HL-60/S4 (cell line): ENCODE results near the gene ERCC5.

Experiments
- in situ Hi-C: fragments of 300-500 bp; cut with MboI; formaldehyde crosslinking; loops from 2 replicates; pipeline ENCODE4 v1.14.3; 2022; ENCODE audit warnings: low sequenced_read_pairs

ERCC5 gene

DNA sequence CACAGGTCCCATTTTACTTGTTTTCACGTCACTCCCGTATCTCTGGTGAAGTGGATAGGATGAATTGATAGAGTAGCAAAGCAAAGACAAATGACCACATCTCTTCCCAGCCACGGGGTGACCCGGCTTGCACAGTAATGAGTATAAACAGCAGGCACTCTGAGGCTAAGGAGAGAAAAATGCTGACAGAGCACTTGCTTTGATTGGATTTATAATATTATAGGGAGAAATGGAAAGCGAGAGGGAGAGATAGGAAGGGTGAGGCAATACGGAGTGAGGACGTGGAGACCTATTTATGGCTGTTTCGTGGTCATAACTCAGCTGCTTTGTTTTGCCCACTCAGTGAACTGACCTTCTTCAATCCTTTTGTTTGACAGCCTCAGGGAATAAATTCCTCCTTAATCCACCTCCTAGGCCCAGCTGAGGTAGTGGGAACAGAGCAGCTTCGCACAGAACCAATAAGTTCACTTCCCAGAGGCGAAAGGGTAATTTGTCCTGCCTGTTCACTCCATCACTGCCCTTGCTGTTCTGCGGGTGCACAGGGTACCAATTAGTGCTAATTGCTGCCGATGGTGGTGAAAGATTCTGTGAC, 68.6 kb downstream of the ERCC5 start:
- in situ Hi-C loops = no loop called here

DNA sequence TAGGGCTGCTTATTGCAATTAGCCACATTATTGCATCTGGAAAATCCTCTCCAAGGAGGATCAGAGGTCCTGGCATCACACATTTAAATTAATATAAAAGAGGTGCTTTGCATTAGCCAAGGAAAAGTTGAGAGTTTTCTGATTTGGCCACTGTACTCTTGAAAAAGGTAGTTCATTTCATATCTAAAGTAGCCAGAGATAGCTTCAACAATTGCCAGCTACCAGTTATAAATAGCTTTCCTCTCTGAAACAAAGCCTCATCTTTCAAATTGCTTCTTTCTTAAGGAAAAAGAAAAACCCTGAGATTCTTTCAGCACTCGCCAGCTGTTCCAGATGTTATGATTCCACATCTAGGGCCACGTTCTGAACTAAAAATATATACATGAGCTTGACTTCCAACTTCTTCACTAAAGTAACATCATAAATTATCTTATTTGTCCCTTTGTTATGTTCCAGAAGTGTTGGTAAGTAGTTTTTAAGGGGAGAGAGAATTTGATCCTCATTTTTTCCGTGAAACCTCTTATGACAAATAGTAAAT, 69.6 kb downstream of the ERCC5 start:
- in situ Hi-C loops = no loop called here

DNA sequence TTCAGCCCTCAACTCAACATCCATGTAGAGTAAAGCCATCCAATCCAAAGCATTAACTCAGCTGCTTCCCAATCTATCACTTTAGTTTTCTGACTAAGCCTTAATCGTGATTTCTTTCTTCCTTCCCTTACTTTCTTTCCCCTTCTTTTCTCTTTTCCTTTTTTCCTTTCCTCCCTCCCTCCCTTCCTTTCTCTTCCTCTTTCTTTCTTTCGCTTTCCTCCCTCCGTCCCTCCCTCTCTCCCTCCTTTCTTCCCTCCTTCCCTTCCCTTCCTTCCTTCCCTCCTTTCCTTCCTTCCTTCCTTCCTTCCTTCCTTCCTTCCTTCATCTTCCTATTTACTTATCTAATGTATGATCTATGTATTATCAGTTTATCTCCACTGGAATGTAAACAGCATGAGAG, 71.2 kb downstream of the ERCC5 start:
- in situ Hi-C loops = no loop called here

DNA sequence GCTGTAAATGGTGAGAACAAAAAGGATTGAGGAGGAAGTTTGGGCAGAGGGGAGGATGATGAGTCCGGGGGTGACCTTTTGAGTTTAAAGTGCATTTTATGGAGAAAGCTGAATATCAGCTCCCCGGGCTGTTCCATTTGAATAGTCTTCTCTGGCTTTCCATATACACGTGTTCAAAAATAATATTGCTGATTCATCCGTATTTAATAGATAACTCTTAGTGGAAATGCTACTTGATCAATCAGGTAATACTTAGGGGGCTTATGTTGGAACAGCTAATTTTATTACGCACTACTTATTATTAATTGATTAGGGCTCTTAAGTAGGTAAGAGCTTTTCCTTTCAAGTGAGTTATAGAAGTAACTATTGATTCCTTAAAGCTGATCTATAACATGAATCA, 76.4 kb downstream of the ERCC5 start:
- in situ Hi-C loops = no loop called here
